ENCODE results near the gene EIF3I.

EIF3I gene

GRCh38 chr1:32247983-32248889 lies 26.0 kb downstream of the EIF3I start:
- Mint-ChIP-seq H3K27ac (peak overlapping the region; percentile 72), H3K27me3 (ENCODE audit: low read depth, poor library complexity) (peaks cover 20% of the 10 kb centered on the region), H3K9me3 (no peaks in the 10 kb centered on the region), H3K4me3 (peak overlapping the region; percentile 23), H3K36me3 (ENCODE audit: low read depth) (no peaks in the 10 kb centered on the region), H3K4me1 (peaks cover 58% of the 10 kb centered on the region)
- DNase-seq = peak; percentile 89
- TF ChIP-seq, protein P1, sequence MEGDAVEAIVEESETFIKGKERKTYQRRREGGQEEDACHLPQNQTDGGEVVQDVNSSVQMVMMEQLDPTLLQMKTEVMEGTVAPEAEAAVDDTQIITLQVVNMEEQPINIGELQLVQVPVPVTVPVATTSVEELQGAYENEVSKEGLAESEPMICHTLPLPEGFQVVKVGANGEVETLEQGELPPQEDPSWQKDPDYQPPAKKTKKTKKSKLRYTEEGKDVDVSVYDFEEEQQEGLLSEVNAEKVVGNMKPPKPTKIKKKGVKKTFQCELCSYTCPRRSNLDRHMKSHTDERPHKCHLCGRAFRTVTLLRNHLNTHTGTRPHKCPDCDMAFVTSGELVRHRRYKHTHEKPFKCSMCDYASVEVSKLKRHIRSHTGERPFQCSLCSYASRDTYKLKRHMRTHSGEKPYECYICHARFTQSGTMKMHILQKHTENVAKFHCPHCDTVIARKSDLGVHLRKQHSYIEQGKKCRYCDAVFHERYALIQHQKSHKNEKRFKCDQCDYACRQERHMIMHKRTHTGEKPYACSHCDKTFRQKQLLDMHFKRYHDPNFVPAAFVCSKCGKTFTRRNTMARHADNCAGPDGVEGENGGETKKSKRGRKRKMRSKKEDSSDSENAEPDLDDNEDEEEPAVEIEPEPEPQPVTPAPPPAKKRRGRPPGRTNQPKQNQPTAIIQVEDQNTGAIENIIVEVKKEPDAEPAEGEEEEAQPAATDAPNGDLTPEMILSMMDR (IDR thresholded peaks at IDR 0.05) = peak; percentile 80

GRCh38 chr1:32249831-32250525 lies 27.8 kb downstream of the EIF3I start:
- peak; percentile 22 for DNase-seq
- peak overlapping the region; percentile 43 for H3K4me3 Mint-ChIP-seq
- H3K4me1 Mint-ChIP-seq = peaks cover 63% of the 10 kb centered on the region

GRCh38 chr1:32250893-32251716 lies 28.9 kb downstream of the EIF3I start, which contains the start of gene LCK:
Gene LCK (plus strand): TSS chr1:32251265. CDS start chr1:32274330, 23,065 bp downstream.
- peak within 1 kb of the TSS; percentile 55 for H3K27ac Mint-ChIP-seq
- DNase-seq = no peak
- H3K9me3 Mint-ChIP-seq = no peaks in the 10 kb centered on the region
- TF ChIP-seq, protein P1 (IDR thresholded peaks at IDR 0.05) = no peak
- no peaks in the 10 kb centered on the region for H3K36me3 Mint-ChIP-seq (ENCODE audit: low read depth)
- H3K4me1 Mint-ChIP-seq = peaks cover 58% of the 10 kb centered on the region
- peak within 1 kb of the TSS; percentile 43 for H3K4me3 Mint-ChIP-seq
- peaks cover 17% of the 10 kb centered on the region for H3K27me3 Mint-ChIP-seq (ENCODE audit: low read depth, poor library complexity)

More at GRCh38 chr1:32249831-32250525, 27.8 kb downstream of the EIF3I start:
- peaks cover 20% of the 10 kb centered on the region for H3K27me3 Mint-ChIP-seq (ENCODE audit: low read depth, poor library complexity)
- no peaks in the 10 kb centered on the region for H3K36me3 Mint-ChIP-seq (ENCODE audit: low read depth)
- no peaks in the 10 kb centered on the region for H3K9me3 Mint-ChIP-seq
- TF ChIP-seq, protein P1 (IDR thresholded peaks at IDR 0.05) = no peak
- H3K27ac Mint-ChIP-seq = peak overlapping the region; percentile 55

DNA sequence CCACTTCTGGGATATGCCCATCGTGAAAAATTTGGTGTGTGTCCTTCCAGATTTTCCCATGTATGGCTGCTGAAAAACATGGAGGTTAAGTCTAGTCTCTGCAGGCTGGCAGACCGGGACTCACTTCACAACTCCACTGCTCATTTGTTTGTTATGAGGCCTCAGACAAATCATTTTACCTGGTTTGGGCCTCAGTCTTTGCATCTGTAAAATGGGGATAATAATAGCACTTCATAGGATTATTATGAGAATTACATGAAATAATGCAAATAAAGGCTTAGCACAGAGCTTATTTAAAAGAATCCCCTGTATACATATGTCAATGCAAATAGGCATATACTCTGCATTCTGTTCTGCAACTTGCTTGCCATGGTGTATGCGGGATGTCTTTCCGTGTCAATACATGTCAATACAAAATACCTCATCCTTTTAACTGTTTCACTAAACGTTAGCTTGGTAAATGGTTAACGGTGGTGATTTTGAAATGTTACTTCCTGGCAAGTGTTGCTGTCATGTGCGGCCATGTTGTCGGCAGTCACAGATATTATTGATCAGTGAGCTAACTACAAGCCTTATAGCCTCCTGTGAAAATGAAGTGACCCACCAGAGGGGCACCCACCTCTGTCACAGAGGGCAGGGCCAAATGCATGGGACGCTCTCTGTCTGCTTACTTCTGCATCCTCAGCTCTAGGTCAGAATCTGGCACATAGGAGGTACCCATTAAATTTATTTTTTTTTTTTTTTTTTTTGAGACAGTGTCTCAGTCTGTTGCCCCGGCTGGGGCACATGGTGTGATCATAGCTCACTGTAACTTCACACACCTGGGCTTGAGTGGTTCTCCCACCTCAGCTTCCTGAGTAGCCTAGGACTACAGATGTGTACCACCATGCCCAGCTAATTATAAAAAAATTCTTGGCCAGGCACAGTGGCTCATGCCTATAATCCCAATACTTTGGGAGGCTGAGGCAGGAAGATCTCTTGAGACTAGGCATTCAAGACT lies 33.2 kb downstream of the EIF3I start:
- Mint-ChIP-seq H3K27ac (no peak overlapping the region), H3K9me3 (no peaks in the 10 kb centered on the region), H3K4me1 (peaks cover 29% of the 10 kb centered on the region), H3K4me3 (no peak overlapping the region), H3K27me3 (ENCODE audit: low read depth, poor library complexity) (peaks cover 19% of the 10 kb centered on the region), H3K36me3 (ENCODE audit: low read depth) (no peaks in the 10 kb centered on the region)
- DNase-seq = no peak
- TF ChIP-seq, protein P1 (IDR thresholded peaks at IDR 0.05) = no peak

Data from nephron progenitor cell (in vitro differentiated cells).